H1 (cell line): ENCODE results near the gene RNF157. TPM values are rescaled to one million over a fixed set of nuclear protein-coding genes. Genes with fewer than 3 reads are reported as not detected.

Experiments used
- ASH2L ChIP-seq: fragments of 200-600, 300-600 bp; sonication (generic); IDR thresholded peaks from one replicate; pipeline ENCODE4 v1.7.1; 2017; ENCODE audit warnings: low read length
- BACH1 ChIP-seq: IDR thresholded peaks from 2 replicates; pipeline ENCODE4 v1.6.1; 2012; ENCODE audit warnings: low read length, improper control_type of control experiment
- BCL11A ChIP-seq, 2 experiments: IDR thresholded peaks; one replicate each; pipeline ENCODE4 v1.6.1; 2011; ENCODE audit warnings: low read depth in 2 of 2, low read length in 2 of 2, mild to moderate bottlenecking in 2 of 2
- CBX8 ChIP-seq: fragments of 300-800, 300-1000 bp; sonication (generic); IDR thresholded peaks from 2 replicates; pipeline ENCODE4 v1.7.1; 2016; ENCODE audit warnings: low read depth, low read length, borderline replicate concordance
- CHD1 ChIP-seq: IDR thresholded peaks from 2 replicates; pipeline ENCODE4 v1.6.1; 2012; ENCODE audit warnings: low read depth, low read length, improper control_type of control experiment
- CHD2 ChIP-seq: IDR thresholded peaks from 2 replicates; pipeline ENCODE4 v1.6.1; 2012; ENCODE audit warnings: low read length, improper control_type of control experiment
- EGR1 ChIP-seq: IDR thresholded peaks from 2 replicates; pipeline ENCODE4 v1.6.1; 2011; ENCODE audit warnings: low read depth, low read length, borderline replicate concordance
- KDM5A ChIP-seq: fragments of 200-600 bp; IDR thresholded peaks from 2 replicates; pipeline ENCODE4 v1.7.1; 2012; ENCODE audit warnings: mild to moderate bottlenecking, low read length, inconsistent platforms, mixed read lengths
- NANOG ChIP-seq: IDR thresholded peaks from 2 replicates; pipeline ENCODE4 v1.6.1; 2011; ENCODE audit warnings: low read length, low read depth, mild to moderate bottlenecking, inconsistent platforms; ENCODE audit not compliant: insufficient read depth, poor library complexity, severe bottlenecking
- NRF1 ChIP-seq: IDR thresholded peaks from 2 replicates; pipeline ENCODE4 v1.6.1; 2011; ENCODE audit warnings: mild to moderate bottlenecking, low read depth, low read length, improper control_type of control experiment
- POLR2A ChIP-seq, 2 experiments: IDR thresholded peaks; 1 replicate in 1 of 2; 2 replicates in 1 of 2; pipeline ENCODE4 v1.6.1; 2011; ENCODE audit warnings: low read depth in 2 of 2, low read length in 2 of 2, mild to moderate bottlenecking in 2 of 2; ENCODE audit errors: control extremely low read depth in 1 of 2
- POLR2AphosphoS5 ChIP-seq: IDR thresholded peaks from 2 replicates; pipeline ENCODE4 v1.6.1; 2011; ENCODE audit warnings: low read depth, low read length
- POU5F1 ChIP-seq: IDR thresholded peaks from 2 replicates; pipeline ENCODE4 v1.6.1; 2011; ENCODE audit warnings: low read depth, mild to moderate bottlenecking, low read length, moderate library complexity
- RAD21 ChIP-seq, 2 experiments: IDR thresholded peaks in 1 of 2; conservative IDR thresholded peaks in 1 of 2; 2 replicates each; pipeline ENCODE4 v1.6.1; 2011; ENCODE audit warnings: low read depth in 2 of 2, low read length in 2 of 2, improper control_type of control experiment in 1 of 2, inconsistent platforms in 1 of 2, mild to moderate bottlenecking in 1 of 2, moderate library complexity in 1 of 2
- RBBP5 ChIP-seq: IDR thresholded peaks from 2 replicates; pipeline ENCODE4 v1.7.1; 2012; ENCODE audit warnings: low read depth, mild to moderate bottlenecking, inconsistent platforms, low read length, moderate library complexity, borderline replicate concordance
- RNF2 ChIP-seq: fragments of 200-900, 300-1000 bp; sonication (generic); IDR thresholded peaks from 2 replicates; pipeline ENCODE4 v1.7.1; 2016; ENCODE audit warnings: borderline replicate concordance, low read depth, mild to moderate bottlenecking, antibody characterized with exemption, low read length; ENCODE audit not compliant: poor library complexity, severe bottlenecking; ENCODE audit errors: missing control alignments
- SIX5 ChIP-seq: IDR thresholded peaks from 2 replicates; pipeline ENCODE4 v1.6.1; 2011; ENCODE audit warnings: mild to moderate bottlenecking, low read depth, low read length
- SRF ChIP-seq: IDR thresholded peaks from 2 replicates; pipeline ENCODE4 v1.6.1; 2011; ENCODE audit warnings: mild to moderate bottlenecking, low read depth, low read length, moderate library complexity
- YY1 ChIP-seq: IDR thresholded peaks from 2 replicates; pipeline ENCODE4 v1.6.1; 2011; ENCODE audit warnings: low read depth, mild to moderate bottlenecking, low read length
- polyA plus RNA-seq, 7 experiments: library from polyadenylated mRNA; depleted of rRNA in 3 of 7; stranded (reverse) in 5 of 7; unstranded in 2 of 7; fragments of >200 nt in 5 of 7; fragments of 200-250 nt in 2 of 7; gene quantifications; 1 replicate in 5 of 7; 2 replicates in 1 of 7; 4 replicates in 1 of 7; pipeline versions ENCODE4 v1.2.1 to v1.2.3, GENCODE V29; 2011 to 2013; ENCODE audit warnings: missing spikeins in 2 of 7, mixed read lengths in 2 of 7
- total RNA-seq: library from RNA; stranded (reverse); fragmentation: NEBNext Ultra II Directional; extraction: Animal tissue kit (Norgen Biotek cat#: 25700); gene quantifications from 2 replicates; pipeline ENCODE4 v1.2.1, GENCODE V29; 2021
- TF ChIP-seq, protein P1 (sequence below), 3 experiments: IDR thresholded peaks; 1 replicate in 2 of 3; 2 replicates in 1 of 3; pipeline versions ENCODE4 v1.5.1 to v1.6.1; 2011; ENCODE audit warnings: low read length in 3 of 3, mild to moderate bottlenecking in 3 of 3, inconsistent platforms in 2 of 3, low read depth in 1 of 3, moderate library complexity in 1 of 3; ENCODE audit not compliant: insufficient read depth in 1 of 3; ENCODE audit errors: control extremely low read depth in 1 of 3
- TF ChIP-seq, protein P2 (sequence below): IDR thresholded peaks from 2 replicates; pipeline ENCODE4 v1.6.1; 2012; ENCODE audit warnings: inconsistent platforms

The RNF157 gene
- total and polyA plus RNA-seq, 2 of the 8 experiments (the other 6 are each of a cell fraction or from before 2014, with no cell fraction given) = 13.4 to 16.7 TPM

DNA sequence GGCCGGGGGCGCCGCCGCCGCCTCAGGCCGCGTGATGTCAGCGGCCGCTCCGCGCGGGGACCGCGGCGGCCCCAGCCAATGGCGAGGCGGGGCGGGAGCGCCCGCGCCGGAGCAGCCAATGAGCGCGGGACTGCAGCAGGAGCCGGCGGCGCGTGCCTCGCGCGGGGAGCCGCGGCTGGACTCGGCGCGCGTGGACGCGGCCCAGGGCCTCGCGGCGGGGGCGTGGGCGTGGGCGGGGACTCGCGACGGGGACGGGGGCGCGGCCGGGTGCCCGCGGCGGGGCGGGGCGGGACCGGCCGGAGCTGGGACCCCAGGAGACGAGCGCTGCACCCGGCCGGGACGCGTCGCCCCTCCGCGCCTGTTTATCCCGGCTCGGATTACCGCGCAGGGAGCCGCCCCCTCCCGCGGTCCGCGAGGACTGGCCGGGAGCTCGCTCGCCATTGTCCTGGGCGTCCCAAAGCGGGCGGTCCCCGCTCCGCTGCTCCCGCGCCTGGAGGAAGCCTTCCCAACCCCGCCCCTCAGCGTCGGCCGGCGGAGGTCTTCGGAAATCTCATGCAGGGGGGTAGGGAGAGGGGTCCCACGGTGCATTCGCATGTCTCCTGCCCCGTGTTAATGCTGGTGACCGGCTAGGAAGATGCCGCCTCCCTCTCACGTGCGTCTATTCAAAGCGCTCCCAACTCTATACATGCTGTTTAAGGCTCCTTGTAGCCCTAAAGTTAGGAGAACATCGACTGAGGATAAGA, at the start of gene RNF157 (continued):
- TF ChIP-seq, protein P1, sequence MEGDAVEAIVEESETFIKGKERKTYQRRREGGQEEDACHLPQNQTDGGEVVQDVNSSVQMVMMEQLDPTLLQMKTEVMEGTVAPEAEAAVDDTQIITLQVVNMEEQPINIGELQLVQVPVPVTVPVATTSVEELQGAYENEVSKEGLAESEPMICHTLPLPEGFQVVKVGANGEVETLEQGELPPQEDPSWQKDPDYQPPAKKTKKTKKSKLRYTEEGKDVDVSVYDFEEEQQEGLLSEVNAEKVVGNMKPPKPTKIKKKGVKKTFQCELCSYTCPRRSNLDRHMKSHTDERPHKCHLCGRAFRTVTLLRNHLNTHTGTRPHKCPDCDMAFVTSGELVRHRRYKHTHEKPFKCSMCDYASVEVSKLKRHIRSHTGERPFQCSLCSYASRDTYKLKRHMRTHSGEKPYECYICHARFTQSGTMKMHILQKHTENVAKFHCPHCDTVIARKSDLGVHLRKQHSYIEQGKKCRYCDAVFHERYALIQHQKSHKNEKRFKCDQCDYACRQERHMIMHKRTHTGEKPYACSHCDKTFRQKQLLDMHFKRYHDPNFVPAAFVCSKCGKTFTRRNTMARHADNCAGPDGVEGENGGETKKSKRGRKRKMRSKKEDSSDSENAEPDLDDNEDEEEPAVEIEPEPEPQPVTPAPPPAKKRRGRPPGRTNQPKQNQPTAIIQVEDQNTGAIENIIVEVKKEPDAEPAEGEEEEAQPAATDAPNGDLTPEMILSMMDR (IDR thresholded peaks at IDR 0.05; ENCODE audit: control extremely low read depth in 1 of 3, insufficient read depth in 1 of 3, low read depth in 1 of 3, low read length in 3 of 3) = no peak
- TF ChIP-seq KDM5A (no peak), NANOG (no peak), SIX5 (no peak), CHD1 (no peak), RBBP5 (no peak; the same call in 1 of the 2 replicates), BCL11A (IDR thresholded peaks at IDR 0.05; ENCODE audit: low read depth in 2 of 2, low read length in 2 of 2) (no peak), POLR2AphosphoS5 (peak; percentile 41), CBX8 (no peak), SRF (no peak), CHD2 (no peak), NRF1 (no peak), POU5F1 (no peak), RAD21 (IDR thresholded peaks at IDR 0.05 in 1 of 2, conservative IDR thresholded peaks at IDR 0.05 in 1 of 2; ENCODE audit: low read depth in 2 of 2, low read length in 2 of 2) (0 out of 4 replicates have a peak, but pooled peaks of 1 of the 2 experiments have one; percentile 0), ASH2L (peak; percentile 28), YY1 (peak; percentile 54; the same call in 1 of the 2 replicates), EGR1 (no peak), RNF2 (no peak), POLR2A (IDR thresholded peaks at IDR 0.05; ENCODE audit: control extremely low read depth in 1 of 2, low read depth in 2 of 2, low read length in 2 of 2) (peak in 1 of 2 experiments; percentile 53; a peak in 1 of 3 replicates), BACH1 (no peak; the same call in 1 of the 2 replicates)
- TF ChIP-seq, protein P2, sequence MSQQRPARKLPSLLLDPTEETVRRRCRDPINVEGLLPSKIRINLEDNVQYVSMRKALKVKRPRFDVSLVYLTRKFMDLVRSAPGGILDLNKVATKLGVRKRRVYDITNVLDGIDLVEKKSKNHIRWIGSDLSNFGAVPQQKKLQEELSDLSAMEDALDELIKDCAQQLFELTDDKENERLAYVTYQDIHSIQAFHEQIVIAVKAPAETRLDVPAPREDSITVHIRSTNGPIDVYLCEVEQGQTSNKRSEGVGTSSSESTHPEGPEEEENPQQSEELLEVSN = peak; percentile 77
